HG02943 (cell line): ENCODE measurements around the gene INF2.

Experiments
- ATAC-seq: cut with Tn5 transposase; IDR thresholded peaks from one replicate; pipeline ENCODE4 v1.9.1; 2021; ENCODE audit warnings: mild to moderate bottlenecking, low read depth, moderate library complexity; ENCODE audit not compliant: unreplicated experiment

The INF2 gene

GRCh38 chr14:104687601-104688504 lies 1.6 kb upstream of the INF2 start:
- no peak for ATAC-seq

GRCh38 chr14:104688505-104689108 lies 811 bp upstream of the INF2 start:
- no peak for ATAC-seq

DNA sequence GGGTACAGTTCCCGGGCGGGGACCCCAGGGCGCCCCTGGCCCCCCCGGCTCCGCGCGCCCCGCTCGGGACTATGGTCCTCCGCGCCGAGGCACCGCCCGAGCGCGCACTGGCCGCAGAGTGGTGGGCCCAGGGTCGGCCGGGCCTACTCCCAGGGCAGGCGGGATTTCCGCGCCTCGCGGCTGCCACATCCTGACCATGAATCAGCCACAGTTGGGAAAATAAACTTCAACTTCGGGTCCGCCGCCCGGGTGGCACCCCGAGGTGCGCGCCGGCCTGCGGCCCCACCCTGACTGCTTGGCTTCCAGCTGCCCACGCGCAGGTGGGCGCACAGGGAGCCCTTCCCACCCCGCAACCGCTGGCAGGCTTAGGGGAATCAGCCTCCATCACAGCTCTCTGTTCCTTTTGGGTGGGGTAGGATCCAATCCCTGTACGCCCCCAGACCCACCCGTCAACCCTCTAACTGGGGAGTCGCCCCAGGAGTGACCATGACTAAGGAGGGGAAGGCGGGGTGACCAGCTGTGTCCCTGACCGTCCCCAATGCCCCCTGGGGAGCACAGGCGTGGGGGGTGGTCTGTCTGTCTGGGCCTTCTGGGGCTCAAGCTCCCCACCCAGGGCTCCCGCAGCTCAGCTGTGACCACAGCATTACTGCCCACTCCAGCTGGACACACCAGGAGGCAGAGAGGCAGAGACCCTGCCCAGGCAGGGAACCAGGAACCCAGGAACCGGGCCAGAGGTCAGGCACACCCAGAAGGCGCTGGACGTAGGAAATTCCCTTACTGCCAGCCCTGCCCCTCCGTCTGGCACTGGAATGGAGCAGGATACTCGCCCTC lies 678 bp downstream of the INF2 start:
- ATAC-seq = no peak

GRCh38 chr14:104690861-104691455 lies 1.5 kb downstream of the INF2 start:
- ATAC-seq = no peak

DNA sequence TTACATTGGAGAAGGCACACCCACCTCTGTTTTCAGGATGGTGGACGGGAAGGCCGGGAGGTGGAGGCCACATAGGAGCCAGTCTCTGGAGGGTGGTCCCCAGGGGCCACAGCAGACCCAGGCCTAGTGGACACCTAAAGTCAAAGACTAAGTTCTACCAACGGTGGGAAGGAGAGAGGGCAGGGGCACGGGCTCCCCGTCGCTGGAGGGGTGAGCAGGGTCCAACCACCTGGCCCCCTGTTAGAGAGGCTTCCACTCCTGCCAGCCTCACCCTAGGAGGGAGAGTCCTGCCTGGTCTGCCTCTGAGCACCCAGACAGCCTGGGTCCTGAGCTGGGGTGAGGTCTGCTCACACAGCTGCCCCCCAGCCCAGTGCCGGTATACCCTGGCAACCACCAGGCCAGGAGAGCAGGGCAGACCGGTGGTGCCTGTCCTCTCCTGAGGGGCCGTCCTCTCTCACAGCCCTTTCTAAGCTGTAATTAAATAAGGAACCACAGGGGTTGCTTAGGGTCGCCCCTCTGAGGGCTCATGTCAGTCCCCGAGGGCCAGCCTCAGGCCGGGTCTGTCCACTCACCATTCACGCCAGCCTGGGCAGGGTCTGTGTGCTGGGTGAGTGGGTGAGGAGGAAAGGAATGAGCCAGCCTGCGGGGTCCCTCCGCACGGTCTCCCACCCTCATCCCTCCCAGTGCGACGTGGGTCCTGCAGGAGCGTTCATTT lies 2.3 kb downstream of the INF2 start:
- no peak for ATAC-seq

- ATAC-seq = no peak
These were observed 3.0 kb downstream of the INF2 start for GRCh38 chr14:104692261-104692938.

DNA sequence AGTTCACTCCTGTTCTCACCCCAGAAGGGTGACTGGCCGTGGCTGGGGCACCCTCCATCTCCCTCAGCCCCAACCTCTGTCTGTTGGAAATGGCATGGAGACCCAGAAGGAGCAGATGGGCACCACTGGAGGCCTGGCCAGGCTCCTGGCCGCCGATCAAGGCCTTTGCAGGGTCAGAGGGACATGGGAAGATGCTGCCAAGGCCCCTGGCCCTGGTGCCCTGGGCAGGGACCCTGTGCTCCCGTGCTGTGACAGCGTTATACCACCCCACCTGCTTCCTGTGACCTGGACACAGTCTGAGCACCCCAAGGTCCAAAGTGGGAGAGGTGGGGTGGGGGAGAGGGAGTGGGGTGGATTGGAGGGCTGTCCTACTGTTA lies 3.5 kb downstream of the INF2 start:
- ATAC-seq = no peak

DNA sequence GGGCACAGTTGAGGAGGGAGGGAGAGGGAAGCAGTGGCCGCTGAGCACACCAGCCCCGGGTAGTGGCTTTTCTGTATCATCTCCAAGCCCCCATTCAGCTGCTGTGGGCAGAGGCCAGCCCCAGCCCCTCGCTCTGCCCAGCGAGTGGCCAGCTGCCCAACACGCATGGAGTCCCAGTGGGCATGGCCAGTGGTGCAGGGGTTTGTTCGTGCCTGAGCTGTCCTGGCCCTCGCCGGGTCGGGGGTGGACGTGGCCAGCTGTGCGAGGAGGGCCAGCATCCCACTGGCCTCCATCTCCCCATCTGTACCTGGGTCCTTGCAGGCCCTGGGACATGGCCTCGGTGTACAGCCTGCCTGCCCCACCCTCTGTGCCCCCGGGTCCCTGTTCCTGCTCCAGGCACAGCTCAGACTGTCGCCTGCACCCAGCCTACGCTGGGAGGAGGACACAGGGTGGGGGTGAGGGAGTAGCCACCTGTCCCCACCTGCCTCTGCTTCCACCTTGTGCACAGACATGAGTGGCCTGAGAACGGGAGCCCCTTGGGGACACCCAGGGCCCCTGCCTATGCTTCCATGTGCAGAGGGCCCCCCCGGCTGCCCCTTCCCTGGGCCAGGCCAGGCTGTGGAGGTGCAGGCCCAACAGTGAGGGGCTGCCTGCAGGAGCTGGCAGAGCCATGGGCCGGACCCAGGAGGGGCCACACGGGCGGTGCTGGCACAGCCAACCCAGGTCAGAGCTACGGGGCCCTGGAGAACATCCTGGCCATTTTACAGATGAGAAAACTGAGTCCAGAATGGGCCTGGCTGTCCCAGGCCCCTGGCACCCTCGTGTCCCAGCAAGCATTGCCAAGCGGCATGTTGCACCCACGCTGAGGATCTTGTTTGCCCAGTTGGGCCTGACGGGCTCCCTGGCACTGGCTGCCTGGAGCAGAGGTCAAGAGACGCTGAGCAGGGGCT lies 4.3 kb downstream of the INF2 start:
- ATAC-seq = no peak

DNA sequence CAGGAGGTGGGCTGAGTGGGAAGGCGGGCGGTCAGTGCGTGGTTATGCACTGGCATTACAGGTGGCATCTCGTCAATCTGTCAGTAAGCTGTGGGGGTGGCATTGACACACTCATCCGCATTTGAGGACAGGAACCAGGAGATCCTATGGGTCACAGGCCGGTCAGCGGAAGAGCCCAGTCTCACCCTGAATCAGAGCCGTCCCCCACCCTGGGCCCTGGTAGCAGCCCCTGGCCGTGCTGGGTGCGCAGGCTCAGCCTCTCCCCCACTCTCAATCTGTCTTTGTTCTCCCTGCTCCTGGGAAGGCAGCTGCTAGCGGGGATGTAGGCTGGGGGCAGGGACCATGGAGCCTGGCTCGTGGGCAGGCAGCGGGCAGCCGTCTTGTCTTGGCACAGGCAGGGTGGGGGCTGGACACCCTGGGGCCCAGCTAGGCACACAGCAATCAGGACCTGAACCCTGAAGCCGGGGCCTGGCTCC lies 5.1 kb downstream of the INF2 start:
- ATAC-seq = no peak

GRCh38 chr14:104694991-104695659 lies 5.7 kb downstream of the INF2 start:
- ATAC-seq = no peak

- no peak for ATAC-seq
These were observed 6.2 kb downstream of the INF2 start for GRCh38 chr14:104695660-104696000.

DNA sequence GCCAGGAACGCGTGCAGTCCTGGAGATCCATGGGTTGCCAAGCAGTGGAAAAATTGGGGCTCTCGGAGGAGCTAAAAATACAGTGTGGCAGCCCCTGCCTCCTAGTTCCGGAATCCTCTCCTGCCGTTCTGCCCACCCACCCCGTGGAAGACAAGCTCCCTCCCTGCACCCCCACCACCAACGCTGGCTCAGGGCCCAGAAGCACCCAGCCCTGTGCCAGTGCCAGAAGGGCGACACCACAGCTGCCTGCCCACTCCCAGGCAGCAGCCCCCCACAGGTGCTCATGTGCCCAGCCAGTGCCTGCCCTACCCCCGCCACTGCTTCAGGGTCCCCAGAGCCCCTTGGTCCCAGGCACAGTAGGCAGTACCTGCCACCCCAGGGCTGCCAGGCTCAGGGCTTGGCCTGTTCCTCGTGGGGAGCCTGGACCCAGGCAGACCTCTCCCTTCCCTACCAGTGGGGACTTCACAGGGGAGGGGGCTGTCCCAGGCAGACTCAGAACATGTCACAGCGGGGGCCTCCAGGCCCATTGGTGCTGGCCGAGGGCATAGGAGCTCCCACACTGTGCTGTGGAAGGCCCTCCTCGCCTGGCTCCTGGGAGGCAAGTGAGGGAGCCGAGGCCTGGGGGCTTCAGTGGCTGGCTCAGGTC lies 7.4 kb downstream of the INF2 start:
- ATAC-seq = no peak

- no peak for ATAC-seq
These were observed 7.9 kb downstream of the INF2 start for GRCh38 chr14:104697317-104697703.

DNA sequence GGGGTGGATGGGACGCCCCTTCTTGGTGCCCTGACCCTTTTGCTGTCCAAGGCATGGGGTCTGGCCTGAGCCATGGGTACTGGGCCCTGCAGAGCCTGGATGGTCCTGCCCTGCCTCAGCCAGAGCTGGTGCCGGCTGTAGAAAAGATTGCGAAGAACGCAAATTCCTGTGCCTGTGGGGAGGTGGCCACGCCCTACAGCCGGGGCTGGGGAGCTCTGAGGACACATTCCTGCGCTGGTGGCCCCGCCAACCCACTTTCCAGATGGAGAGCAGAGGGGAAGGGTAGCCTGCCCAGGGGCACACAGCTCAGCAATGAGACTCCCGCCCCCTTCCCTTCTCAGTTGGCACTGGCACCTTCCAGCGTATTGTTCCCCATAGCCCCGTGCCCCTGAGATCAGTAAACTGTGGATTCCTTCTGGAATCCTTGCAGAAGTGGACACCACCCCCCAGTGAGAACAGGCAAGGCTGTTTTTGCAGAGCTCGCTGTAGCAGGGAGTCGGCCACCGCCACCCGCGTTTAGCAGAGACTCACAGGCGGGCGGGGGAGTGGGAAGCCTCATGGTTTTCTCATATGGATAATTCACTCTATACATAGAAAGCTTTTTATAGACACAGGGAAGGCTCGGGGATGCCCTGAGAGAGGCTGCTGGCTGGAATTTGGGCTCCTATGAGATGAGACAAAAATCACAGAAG lies 8.6 kb downstream of the INF2 start:
- no peak for ATAC-seq

GRCh38 chr14:104698688-104699425 lies 9.4 kb downstream of the INF2 start:
- no peak for ATAC-seq

GRCh38 chr14:104699426-104699748 lies 10.0 kb downstream of the INF2 start:
- ATAC-seq = no peak
